Measurements from ENCODE around the gene C5orf22.
"Not testable (repeated sequence)": the region's sequence is repeated elsewhere in the genome, so short reads cannot be mapped to it uniquely, and the experiment has no call there.

C5orf22 gene

GRCh38 chr5:31537851-31538250 is 5.8 kb downstream of the C5orf22 start:
- Histone ChIP-seq H3K36me3 (ENCODE audit: control insufficient read depth, insufficient read depth, low read length) (no peaks in the 10 kb centered on the region), H3K9ac (no peak overlapping the region), H3K9me3 (ENCODE audit: control insufficient read depth, low read length) (no peaks in the 10 kb centered on the region), H3K27ac (no peak overlapping the region), H3K79me2 (peaks cover 5% of the 10 kb centered on the region), H3K4me1 (peaks cover 4% of the 10 kb centered on the region), H2AFZ (no peak overlapping the region), H3K4me2 (ENCODE audit: low read length) (no peak overlapping the region), H3K4me3 (ENCODE audit: low read depth, low read length) (no peak overlapping the region), H3K27me3 (ENCODE audit: control insufficient read depth, insufficient read depth, low read length) (no peaks in the 10 kb centered on the region)
- no peak for TF ChIP-seq CTCF (IDR thresholded peaks at IDR 0.05)

GRCh38 chr5:31549114-31549513 is 17.0 kb downstream of the C5orf22 start:
- H3K36me3 ChIP-seq (ENCODE audit: control insufficient read depth, insufficient read depth, low read length); H3K27me3 ChIP-seq (ENCODE audit: control insufficient read depth, insufficient read depth, low read length); H3K9me3 ChIP-seq (ENCODE audit: control insufficient read depth, low read length); H3K4me2 ChIP-seq (ENCODE audit: low read length); H3K9ac ChIP-seq; H2AFZ ChIP-seq; H3K4me1 ChIP-seq; H3K27ac ChIP-seq; H3K79me2 ChIP-seq; H3K4me3 ChIP-seq (ENCODE audit: low read depth, low read length): not testable (repeated sequence)

- TF ChIP-seq CTCF (IDR thresholded peaks at IDR 0.05), result no peak
- H3K4me3 ChIP-seq (ENCODE audit: low read depth, low read length), result no peak overlapping the region
- H3K4me2 ChIP-seq (ENCODE audit: low read length), result no peak overlapping the region
- H3K27me3 ChIP-seq (ENCODE audit: control insufficient read depth, insufficient read depth, low read length), result no peaks in the 10 kb centered on the region
- no peaks in the 10 kb centered on the region for H3K79me2 ChIP-seq
- H3K9me3 ChIP-seq (ENCODE audit: control insufficient read depth, low read length), result no peaks in the 10 kb centered on the region
- no peak overlapping the region for H3K27ac ChIP-seq
- no peaks in the 10 kb centered on the region for H3K4me1 ChIP-seq
- no peaks in the 10 kb centered on the region for H3K36me3 ChIP-seq (ENCODE audit: control insufficient read depth, insufficient read depth, low read length)
- H3K9ac ChIP-seq, result no peak overlapping the region
- H2AFZ ChIP-seq, result no peak overlapping the region
Measured at GRCh38 chr5:31551878-31552277, 19.8 kb downstream of the C5orf22 start.

GRCh38 chr5:31553863-31554262 is 21.8 kb downstream of the C5orf22 start:
- no peak for TF ChIP-seq CTCF (IDR thresholded peaks at IDR 0.05)
- no peak overlapping the region for H2AFZ ChIP-seq
- no peaks in the 10 kb centered on the region for H3K27me3 ChIP-seq (ENCODE audit: control insufficient read depth, insufficient read depth, low read length)
- H3K36me3 ChIP-seq (ENCODE audit: control insufficient read depth, insufficient read depth, low read length), result no peaks in the 10 kb centered on the region
- no peaks in the 10 kb centered on the region for H3K9me3 ChIP-seq (ENCODE audit: control insufficient read depth, low read length)
- no peak overlapping the region for H3K4me3 ChIP-seq (ENCODE audit: low read depth, low read length)
- H3K79me2 ChIP-seq, result no peaks in the 10 kb centered on the region
- no peak overlapping the region for H3K4me2 ChIP-seq (ENCODE audit: low read length)
- no peaks in the 10 kb centered on the region for H3K4me1 ChIP-seq
- H3K9ac ChIP-seq, result no peak overlapping the region
- H3K27ac ChIP-seq, result no peak overlapping the region

GRCh38 chr5:31554552-31554951 is 22.5 kb downstream of the C5orf22 start:
- Histone ChIP-seq H3K4me1 (no peaks in the 10 kb centered on the region), H3K4me2 (ENCODE audit: low read length) (no peak overlapping the region), H3K9ac (no peak overlapping the region), H3K27me3 (ENCODE audit: control insufficient read depth, insufficient read depth, low read length) (no peaks in the 10 kb centered on the region), H3K79me2 (no peaks in the 10 kb centered on the region), H3K4me3 (ENCODE audit: low read depth, low read length) (no peak overlapping the region), H3K27ac (no peak overlapping the region), H2AFZ (no peak overlapping the region), H3K36me3 (ENCODE audit: control insufficient read depth, insufficient read depth, low read length) (no peaks in the 10 kb centered on the region), H3K9me3 (ENCODE audit: control insufficient read depth, low read length) (no peaks in the 10 kb centered on the region)
- no peak for TF ChIP-seq CTCF (IDR thresholded peaks at IDR 0.05)
